ENCODE results near the gene DNAJC4. TPM values are rescaled to one million over a fixed set of nuclear protein-coding genes. Genes with fewer than 3 reads are reported as not detected.

DNAJC4 gene
- total and polyA plus RNA-seq, 2 experiments from 2014 or later = 12.8 to 58.4 TPM

DNA sequence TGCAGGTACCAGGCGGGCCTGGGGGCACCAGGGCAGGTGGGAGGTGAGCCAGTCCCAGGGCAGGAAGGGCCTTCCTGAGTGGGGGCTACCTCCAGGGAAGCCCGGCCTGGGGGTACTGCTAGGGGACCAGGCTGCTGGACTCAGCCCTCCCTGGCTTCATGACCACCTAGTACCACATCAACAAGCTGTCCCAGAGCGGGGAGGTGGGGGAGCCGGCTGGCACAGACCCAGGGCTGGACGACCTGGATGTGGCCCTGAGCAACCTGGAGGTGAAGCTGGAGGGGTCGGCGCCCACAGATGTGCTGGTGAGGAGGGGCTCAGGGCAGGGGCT is 11.0 kb upstream of the DNAJC4 start:
- Histone ChIP-seq H3K9me2 (replicated peaks; ENCODE audit: insufficient read depth) (no peaks in the 10 kb centered on the region), H2AFZ (no peak overlapping the region), H3K27me3 (no peaks in the 10 kb centered on the region), H3K36me3 (replicated peaks; ENCODE audit: insufficient read depth, low read depth) (no peaks in the 10 kb centered on the region), H3K79me2 (no peaks in the 10 kb centered on the region), H3K4me2 (no peak overlapping the region), H3K27ac (no peak overlapping the region), H3K4me1 (ENCODE audit: insufficient read depth) (no peaks in the 10 kb centered on the region), H3K9me3 (ENCODE audit: low read depth) (no peaks in the 10 kb centered on the region), H4K20me1 (ENCODE audit: insufficient read depth, poor library complexity, severe bottlenecking) (no peaks in the 10 kb centered on the region), H3K4me3 (no peak overlapping the region)
- 97% methylated on average over 7 of the region's 7 CpGs for WGBS (ENCODE audit: low lambda C conversion rate, missing lambda C conversion rate)
- DNase-seq (ENCODE audit: low spot score) = peak; percentile 4
- no peak for TF ChIP-seq EZH2phosphoT487 (IDR thresholded peaks at IDR 0.05; ENCODE audit: low read depth, severe bottlenecking, unreplicated experiment)
- no peak for TF ChIP-seq EZH2 (IDR thresholded peaks at IDR 0.05; ENCODE audit: borderline replicate concordance)
- TF ChIP-seq, protein P1, sequence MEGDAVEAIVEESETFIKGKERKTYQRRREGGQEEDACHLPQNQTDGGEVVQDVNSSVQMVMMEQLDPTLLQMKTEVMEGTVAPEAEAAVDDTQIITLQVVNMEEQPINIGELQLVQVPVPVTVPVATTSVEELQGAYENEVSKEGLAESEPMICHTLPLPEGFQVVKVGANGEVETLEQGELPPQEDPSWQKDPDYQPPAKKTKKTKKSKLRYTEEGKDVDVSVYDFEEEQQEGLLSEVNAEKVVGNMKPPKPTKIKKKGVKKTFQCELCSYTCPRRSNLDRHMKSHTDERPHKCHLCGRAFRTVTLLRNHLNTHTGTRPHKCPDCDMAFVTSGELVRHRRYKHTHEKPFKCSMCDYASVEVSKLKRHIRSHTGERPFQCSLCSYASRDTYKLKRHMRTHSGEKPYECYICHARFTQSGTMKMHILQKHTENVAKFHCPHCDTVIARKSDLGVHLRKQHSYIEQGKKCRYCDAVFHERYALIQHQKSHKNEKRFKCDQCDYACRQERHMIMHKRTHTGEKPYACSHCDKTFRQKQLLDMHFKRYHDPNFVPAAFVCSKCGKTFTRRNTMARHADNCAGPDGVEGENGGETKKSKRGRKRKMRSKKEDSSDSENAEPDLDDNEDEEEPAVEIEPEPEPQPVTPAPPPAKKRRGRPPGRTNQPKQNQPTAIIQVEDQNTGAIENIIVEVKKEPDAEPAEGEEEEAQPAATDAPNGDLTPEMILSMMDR (IDR thresholded peaks at IDR 0.05; ENCODE audit: poor library complexity) = no peak

DNA sequence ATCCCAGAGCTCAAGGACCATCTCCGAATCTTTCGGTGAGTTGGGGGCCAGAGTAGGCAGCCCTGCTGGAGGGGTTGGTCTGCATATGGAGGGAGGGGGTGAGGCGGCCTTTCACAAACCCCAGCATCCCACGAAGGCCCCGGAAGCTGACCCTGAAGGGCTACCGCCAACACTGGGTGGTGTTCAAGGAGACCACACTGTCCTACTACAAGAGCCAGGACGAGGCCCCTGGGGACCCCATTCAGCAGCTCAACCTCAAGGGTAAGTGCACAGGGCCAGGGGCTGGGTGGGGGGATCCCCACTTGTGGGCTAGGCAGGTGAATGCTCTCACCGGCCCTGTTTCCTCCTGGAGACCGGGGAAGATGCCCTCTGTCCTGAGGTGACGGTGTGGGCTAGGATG is 10.6 kb upstream of the DNAJC4 start:
- Histone ChIP-seq H2AFZ (no peak overlapping the region), H3K9me2 (replicated peaks; ENCODE audit: insufficient read depth) (no peaks in the 10 kb centered on the region), H3K9me3 (ENCODE audit: low read depth) (no peaks in the 10 kb centered on the region), H3K4me2 (no peak overlapping the region), H3K36me3 (replicated peaks; ENCODE audit: insufficient read depth, low read depth) (no peaks in the 10 kb centered on the region), H3K79me2 (no peaks in the 10 kb centered on the region), H4K20me1 (ENCODE audit: insufficient read depth, poor library complexity, severe bottlenecking) (no peaks in the 10 kb centered on the region), H3K27ac (no peak overlapping the region), H3K27me3 (no peaks in the 10 kb centered on the region), H3K4me1 (ENCODE audit: insufficient read depth) (peaks cover under 1% of the 10 kb centered on the region), H3K4me3 (no peak overlapping the region)
- DNase-seq (ENCODE audit: low spot score) = no peak
- WGBS (ENCODE audit: low lambda C conversion rate, missing lambda C conversion rate) = 95% methylated on average over 10 of the region's 10 CpGs
- TF ChIP-seq, protein P1 (IDR thresholded peaks at IDR 0.05; ENCODE audit: poor library complexity) = no peak
- no peak for TF ChIP-seq EZH2 (IDR thresholded peaks at IDR 0.05; ENCODE audit: borderline replicate concordance)

DNA sequence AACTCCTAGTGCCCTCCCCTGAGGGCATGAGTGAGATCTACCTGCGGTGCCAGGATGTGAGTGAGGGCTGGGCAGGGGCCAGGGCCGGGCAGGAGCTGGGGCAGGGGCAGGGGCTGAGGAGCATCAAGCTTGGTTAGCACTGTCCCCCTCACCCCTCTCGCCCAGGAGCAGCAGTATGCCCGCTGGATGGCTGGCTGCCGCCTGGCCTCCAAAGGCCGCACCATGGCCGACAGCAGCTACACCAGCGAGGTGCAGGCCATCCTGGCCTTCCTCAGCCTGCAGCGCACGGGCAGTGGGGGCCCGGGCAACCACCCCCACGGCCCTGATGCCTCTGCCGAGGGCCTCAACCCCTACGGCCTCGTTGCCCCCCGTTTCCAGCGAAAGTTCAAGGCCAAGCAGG is 10.1 kb upstream of the DNAJC4 start:
- DNase-seq (ENCODE audit: low spot score) = no peak
- H3K9me2 ChIP-seq (replicated peaks; ENCODE audit: insufficient read depth) = no peaks in the 10 kb centered on the region
- TF ChIP-seq, protein P1 (IDR thresholded peaks at IDR 0.05; ENCODE audit: poor library complexity) = no peak
- TF ChIP-seq EZH2 (IDR thresholded peaks at IDR 0.05; ENCODE audit: borderline replicate concordance) = no peak
- TF ChIP-seq EZH2phosphoT487 (IDR thresholded peaks at IDR 0.05; ENCODE audit: low read depth, severe bottlenecking, unreplicated experiment) = no peak
- H3K4me2 ChIP-seq = no peak overlapping the region
- H3K27me3 ChIP-seq = no peaks in the 10 kb centered on the region
- no peaks in the 10 kb centered on the region for H4K20me1 ChIP-seq (ENCODE audit: insufficient read depth, poor library complexity, severe bottlenecking)
- no peaks in the 10 kb centered on the region for H3K9me3 ChIP-seq (ENCODE audit: low read depth)
- no peak overlapping the region for H3K27ac ChIP-seq
- no peaks in the 10 kb centered on the region for H3K36me3 ChIP-seq (replicated peaks; ENCODE audit: insufficient read depth, low read depth)
- WGBS (ENCODE audit: low lambda C conversion rate, missing lambda C conversion rate) = 90% methylated on average over 15 of the region's 17 CpGs
- H3K4me3 ChIP-seq = no peak overlapping the region
- peaks cover 4% of the 10 kb centered on the region for H3K79me2 ChIP-seq
- peaks cover 5% of the 10 kb centered on the region for H3K4me1 ChIP-seq (ENCODE audit: insufficient read depth)
- H2AFZ ChIP-seq = no peak overlapping the region

DNA sequence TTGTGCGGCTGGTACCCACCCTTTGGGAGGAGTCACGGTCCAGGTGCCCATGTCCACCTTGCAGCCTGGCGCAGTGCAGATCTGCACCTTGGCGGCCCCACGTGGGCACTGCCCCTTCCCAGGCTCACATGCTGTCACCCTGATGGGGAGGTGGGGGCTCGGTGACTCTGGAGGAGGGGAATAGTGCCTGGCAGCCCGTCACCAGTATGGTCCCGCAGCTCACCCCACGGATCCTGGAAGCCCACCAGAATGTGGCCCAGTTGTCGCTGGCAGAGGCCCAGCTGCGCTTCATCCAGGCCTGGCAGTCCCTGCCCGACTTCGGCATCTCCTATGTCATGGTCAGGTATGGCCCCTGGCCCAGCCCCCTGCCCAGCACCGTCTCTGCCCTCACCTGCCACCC is 9.6 kb upstream of the DNAJC4 start:
- H3K36me3 ChIP-seq (replicated peaks; ENCODE audit: insufficient read depth, low read depth) = no peaks in the 10 kb centered on the region
- no peak overlapping the region for H3K4me2 ChIP-seq
- H4K20me1 ChIP-seq (ENCODE audit: insufficient read depth, poor library complexity, severe bottlenecking) = no peaks in the 10 kb centered on the region
- H3K4me1 ChIP-seq (ENCODE audit: insufficient read depth) = peaks cover 8% of the 10 kb centered on the region
- H3K4me3 ChIP-seq = no peak overlapping the region
- H3K27me3 ChIP-seq = no peaks in the 10 kb centered on the region
- H2AFZ ChIP-seq = no peak overlapping the region
- DNase-seq (ENCODE audit: low spot score) = peak; percentile 2
- H3K27ac ChIP-seq = no peak overlapping the region
- TF ChIP-seq, protein P1 (IDR thresholded peaks at IDR 0.05; ENCODE audit: poor library complexity) = no peak
- no peak for TF ChIP-seq EZH2 (IDR thresholded peaks at IDR 0.05; ENCODE audit: borderline replicate concordance)
- TF ChIP-seq EZH2phosphoT487 (IDR thresholded peaks at IDR 0.05; ENCODE audit: low read depth, severe bottlenecking, unreplicated experiment) = no peak
- no peaks in the 10 kb centered on the region for H3K9me2 ChIP-seq (replicated peaks; ENCODE audit: insufficient read depth)
- WGBS (ENCODE audit: low lambda C conversion rate, missing lambda C conversion rate) = 98% methylated on average over 14 of the region's 14 CpGs
- peaks cover 7% of the 10 kb centered on the region for H3K79me2 ChIP-seq
- no peaks in the 10 kb centered on the region for H3K9me3 ChIP-seq (ENCODE audit: low read depth)

Measured in hepatocyte (in vitro differentiated cells).